ENCODE results near the gene TMEM131. TPM values are rescaled to one million over a fixed set of nuclear protein-coding genes. Genes with fewer than 3 reads are reported as not detected.
"Not testable (repeated sequence)": the region's sequence is repeated elsewhere in the genome, so short reads cannot be mapped to it uniquely, and the experiment has no call there.

TMEM131 gene, protein sequence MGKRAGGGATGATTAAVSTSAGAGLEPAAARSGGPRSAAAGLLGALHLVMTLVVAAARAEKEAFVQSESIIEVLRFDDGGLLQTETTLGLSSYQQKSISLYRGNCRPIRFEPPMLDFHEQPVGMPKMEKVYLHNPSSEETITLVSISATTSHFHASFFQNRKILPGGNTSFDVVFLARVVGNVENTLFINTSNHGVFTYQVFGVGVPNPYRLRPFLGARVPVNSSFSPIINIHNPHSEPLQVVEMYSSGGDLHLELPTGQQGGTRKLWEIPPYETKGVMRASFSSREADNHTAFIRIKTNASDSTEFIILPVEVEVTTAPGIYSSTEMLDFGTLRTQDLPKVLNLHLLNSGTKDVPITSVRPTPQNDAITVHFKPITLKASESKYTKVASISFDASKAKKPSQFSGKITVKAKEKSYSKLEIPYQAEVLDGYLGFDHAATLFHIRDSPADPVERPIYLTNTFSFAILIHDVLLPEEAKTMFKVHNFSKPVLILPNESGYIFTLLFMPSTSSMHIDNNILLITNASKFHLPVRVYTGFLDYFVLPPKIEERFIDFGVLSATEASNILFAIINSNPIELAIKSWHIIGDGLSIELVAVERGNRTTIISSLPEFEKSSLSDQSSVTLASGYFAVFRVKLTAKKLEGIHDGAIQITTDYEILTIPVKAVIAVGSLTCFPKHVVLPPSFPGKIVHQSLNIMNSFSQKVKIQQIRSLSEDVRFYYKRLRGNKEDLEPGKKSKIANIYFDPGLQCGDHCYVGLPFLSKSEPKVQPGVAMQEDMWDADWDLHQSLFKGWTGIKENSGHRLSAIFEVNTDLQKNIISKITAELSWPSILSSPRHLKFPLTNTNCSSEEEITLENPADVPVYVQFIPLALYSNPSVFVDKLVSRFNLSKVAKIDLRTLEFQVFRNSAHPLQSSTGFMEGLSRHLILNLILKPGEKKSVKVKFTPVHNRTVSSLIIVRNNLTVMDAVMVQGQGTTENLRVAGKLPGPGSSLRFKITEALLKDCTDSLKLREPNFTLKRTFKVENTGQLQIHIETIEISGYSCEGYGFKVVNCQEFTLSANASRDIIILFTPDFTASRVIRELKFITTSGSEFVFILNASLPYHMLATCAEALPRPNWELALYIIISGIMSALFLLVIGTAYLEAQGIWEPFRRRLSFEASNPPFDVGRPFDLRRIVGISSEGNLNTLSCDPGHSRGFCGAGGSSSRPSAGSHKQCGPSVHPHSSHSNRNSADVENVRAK (N-terminal part only)
- 34.4 TPM for polyA plus RNA-seq (2013, experiment 1 of 4)
- 37.5 TPM for polyA plus RNA-seq (2013, experiment 2 of 4)
- 28.2 TPM for polyA plus RNA-seq (2013, experiment 3 of 4)
- polyA plus RNA-seq (2013, experiment 4 of 4) = 32.8 TPM

DNA sequence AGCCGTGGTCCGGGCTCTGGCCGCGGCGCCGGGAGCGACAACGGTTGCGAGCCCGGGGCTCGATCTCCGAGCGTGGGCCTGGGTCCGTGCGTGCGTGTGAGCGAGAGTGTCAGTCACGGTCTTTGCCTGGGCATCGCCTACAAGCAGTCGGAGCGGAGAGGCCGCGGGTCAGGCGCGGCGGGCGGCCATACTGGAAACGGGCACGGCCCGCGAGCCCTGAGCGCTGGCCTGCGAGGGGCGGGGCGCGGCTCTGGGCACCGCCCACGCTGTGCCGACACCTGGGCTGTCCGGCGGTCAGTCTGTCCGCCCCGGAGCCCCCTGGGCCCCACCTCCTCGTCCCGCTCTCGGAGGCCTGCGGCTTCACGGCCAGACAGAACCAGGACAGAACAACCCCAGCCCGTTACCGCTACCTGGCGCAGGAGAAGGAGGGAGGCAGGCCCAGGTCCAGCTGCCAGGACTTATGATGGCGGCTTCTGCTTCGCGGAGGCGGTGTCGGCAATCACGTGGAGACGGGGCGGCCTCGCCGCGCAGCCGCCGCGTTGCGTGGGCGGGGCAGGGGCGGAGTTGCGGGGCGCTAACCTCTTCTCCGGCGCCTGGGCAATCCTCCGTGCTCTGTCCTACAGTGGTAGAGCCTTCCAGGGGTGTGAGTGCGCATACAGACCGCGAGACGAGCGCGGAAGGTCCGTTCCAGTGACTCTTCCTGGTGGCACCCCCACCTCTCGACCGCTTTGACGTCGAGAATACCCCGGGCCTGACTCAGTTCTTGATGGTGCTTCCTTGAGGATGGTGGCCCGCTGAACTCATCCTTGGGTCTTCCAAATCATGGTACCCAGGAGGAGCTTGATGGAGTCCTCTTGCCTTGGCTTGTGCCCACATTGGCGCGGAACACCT lies at the start of gene TMEM131:
TSS of gene TMEM131 (minus strand) at position 215 of the 891 bp plus-strand sequence. CDS start 286 bp downstream, outside the sequence.
- Histone ChIP-seq H3K4me1 (ENCODE audit: control insufficient read depth, insufficient read depth, low read length) (peaks cover 13% of the 10 kb centered on the region), H3K27ac (ENCODE audit: insufficient read depth, low read depth, low read length, poor library complexity, severe bottlenecking) (peak within 1 kb of the TSS; percentile 86), H3K36me3 (ENCODE audit: control insufficient read depth, insufficient read depth, low read length) (no peaks in the 10 kb centered on the region), H3K27me3 (ENCODE audit: control insufficient read depth, insufficient read depth, low read length, poor library complexity, severe bottlenecking) (no peaks in the 10 kb centered on the region), H3K4me3 (ENCODE audit: insufficient read depth, low read depth, low read length) (peak within 1 kb of the TSS; percentile 63), H3K9me3 (ENCODE audit: control insufficient read depth, low read length) (no peaks in the 10 kb centered on the region)
- 2 to 3% methylated on average over 88 of the region's 88 CpGs for WGBS, 2 experiments

- H3K9me3 ChIP-seq (ENCODE audit: control insufficient read depth, low read length); H3K4me3 ChIP-seq (ENCODE audit: insufficient read depth, low read depth, low read length); H3K36me3 ChIP-seq (ENCODE audit: control insufficient read depth, insufficient read depth, low read length); H3K27me3 ChIP-seq (ENCODE audit: control insufficient read depth, insufficient read depth, low read length, poor library complexity, severe bottlenecking); H3K27ac ChIP-seq (ENCODE audit: insufficient read depth, low read depth, low read length, poor library complexity, severe bottlenecking); H3K4me1 ChIP-seq (ENCODE audit: control insufficient read depth, insufficient read depth, low read length): not testable (repeated sequence)
- 95 to 99% methylated on average over 2 of the region's 2 CpGs for WGBS, 2 experiments
Observed at GRCh38 chr2:98044730-98045129, 49.0 kb upstream of the TMEM131 start.

DNA sequence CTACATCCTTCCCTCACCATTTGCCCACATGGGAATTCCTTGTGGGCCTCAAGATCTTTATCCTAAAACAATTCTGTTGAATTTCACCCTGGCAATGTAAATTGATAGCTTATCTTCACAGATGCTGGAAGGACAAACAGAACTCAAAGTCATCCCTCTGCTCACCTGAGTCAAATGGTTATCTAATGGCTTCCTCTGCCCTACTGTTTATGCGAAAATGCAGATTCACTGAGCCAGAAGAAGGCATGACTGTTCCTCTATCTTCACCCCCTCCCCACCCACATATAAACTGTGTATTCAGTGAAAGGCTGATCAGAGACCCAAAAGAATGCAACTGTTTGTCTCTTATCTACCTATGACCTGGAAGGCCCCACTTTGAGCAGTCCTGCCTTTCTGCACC lies 47.4 kb upstream of the TMEM131 start:
- Histone ChIP-seq H3K36me3 (ENCODE audit: control insufficient read depth, insufficient read depth, low read length) (no peaks in the 10 kb centered on the region), H3K27me3 (ENCODE audit: control insufficient read depth, insufficient read depth, low read length, poor library complexity, severe bottlenecking) (no peaks in the 10 kb centered on the region), H3K9me3 (ENCODE audit: control insufficient read depth, low read length) (no peaks in the 10 kb centered on the region), H3K4me1 (ENCODE audit: control insufficient read depth, insufficient read depth, low read length) (no peaks in the 10 kb centered on the region), H3K27ac (ENCODE audit: insufficient read depth, low read depth, low read length, poor library complexity, severe bottlenecking) (no peak overlapping the region), H3K4me3 (ENCODE audit: insufficient read depth, low read depth, low read length) (no peak overlapping the region)
- 93 to 100% methylated on average over 1 of the region's 1 CpG for WGBS, 2 experiments

DNA sequence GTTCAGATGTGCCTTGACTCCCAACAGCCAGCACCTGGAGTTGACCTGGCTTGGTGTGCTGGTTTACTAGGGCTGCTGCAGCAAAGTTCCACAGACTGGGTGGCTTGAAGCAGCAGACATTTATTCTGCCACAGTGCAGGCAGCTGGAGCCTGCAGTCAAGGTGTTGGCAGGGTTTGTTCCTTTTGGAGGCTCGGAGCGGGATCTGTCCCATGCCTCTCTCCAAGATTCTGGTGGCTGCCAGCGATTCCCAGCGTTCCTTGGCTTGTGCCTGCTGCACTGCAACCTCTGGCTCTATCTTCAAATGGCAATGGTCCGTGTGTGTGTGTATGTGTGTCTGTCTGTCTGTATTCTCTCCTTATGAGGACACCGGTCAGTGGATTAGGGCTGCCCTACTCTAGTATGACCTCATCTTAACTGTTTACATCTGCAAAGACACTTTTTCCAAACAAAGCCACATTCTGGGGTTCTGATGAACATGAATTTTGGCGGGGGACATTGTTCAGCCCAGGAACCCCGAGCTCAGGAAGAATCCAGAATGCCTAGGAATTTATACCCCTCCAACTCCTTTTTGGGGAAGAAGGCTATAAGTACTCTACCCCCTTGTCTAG lies 44.7 kb upstream of the TMEM131 start:
- Histone ChIP-seq H3K36me3 (ENCODE audit: control insufficient read depth, insufficient read depth, low read length) (no peaks in the 10 kb centered on the region), H3K4me3 (ENCODE audit: insufficient read depth, low read depth, low read length) (no peak overlapping the region), H3K27me3 (ENCODE audit: control insufficient read depth, insufficient read depth, low read length, poor library complexity, severe bottlenecking) (no peaks in the 10 kb centered on the region), H3K27ac (ENCODE audit: insufficient read depth, low read depth, low read length, poor library complexity, severe bottlenecking) (no peak overlapping the region), H3K4me1 (ENCODE audit: control insufficient read depth, insufficient read depth, low read length) (no peaks in the 10 kb centered on the region), H3K9me3 (ENCODE audit: control insufficient read depth, low read length) (no peaks in the 10 kb centered on the region)
- WGBS, 2 experiments = 93 to 95% methylated on average over 8 of the region's 8 CpGs

DNA sequence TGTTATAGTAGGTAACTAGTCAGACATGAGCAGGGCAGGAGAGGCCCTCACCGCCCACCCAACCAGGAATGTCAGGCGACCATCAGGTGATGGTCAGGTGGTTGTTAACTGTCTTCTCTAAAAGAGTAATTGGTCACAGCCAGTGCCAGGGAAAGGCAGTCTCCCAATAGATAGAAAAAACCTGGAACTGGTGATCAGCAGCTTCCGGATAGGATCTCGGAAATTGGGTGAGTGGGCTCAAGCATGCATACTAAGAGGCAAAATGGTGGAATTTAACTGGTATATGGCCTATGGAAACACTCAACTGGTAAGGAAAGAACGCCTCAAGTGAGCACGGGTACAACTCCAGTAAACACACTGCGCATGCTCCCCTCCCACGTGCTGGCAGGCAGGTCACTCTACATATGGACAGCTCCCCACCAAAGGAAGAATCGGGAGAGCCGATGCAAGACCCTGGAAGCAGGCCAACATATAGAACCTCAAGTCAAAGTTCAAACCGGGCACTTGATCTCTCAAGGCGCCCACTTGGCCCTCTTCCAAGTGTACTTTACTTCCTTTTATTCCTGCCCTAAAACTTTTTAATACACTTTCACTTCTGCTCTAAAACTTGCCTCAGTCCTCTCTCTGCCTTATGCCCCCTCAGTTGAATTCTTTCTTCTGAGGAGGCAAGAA lies 43.5 kb upstream of the TMEM131 start:
- no peaks in the 10 kb centered on the region for H3K27me3 ChIP-seq (ENCODE audit: control insufficient read depth, insufficient read depth, low read length, poor library complexity, severe bottlenecking)
- H3K4me3 ChIP-seq (ENCODE audit: insufficient read depth, low read depth, low read length) = no peak overlapping the region
- 94 to 96% methylated on average over 12 of the region's 12 CpGs for WGBS, 2 experiments
- no peaks in the 10 kb centered on the region for H3K36me3 ChIP-seq (ENCODE audit: control insufficient read depth, insufficient read depth, low read length)
- no peaks in the 10 kb centered on the region for H3K9me3 ChIP-seq (ENCODE audit: control insufficient read depth, low read length)
- no peak overlapping the region for H3K27ac ChIP-seq (ENCODE audit: insufficient read depth, low read depth, low read length, poor library complexity, severe bottlenecking)
- H3K4me1 ChIP-seq (ENCODE audit: control insufficient read depth, insufficient read depth, low read length) = no peaks in the 10 kb centered on the region

DNA sequence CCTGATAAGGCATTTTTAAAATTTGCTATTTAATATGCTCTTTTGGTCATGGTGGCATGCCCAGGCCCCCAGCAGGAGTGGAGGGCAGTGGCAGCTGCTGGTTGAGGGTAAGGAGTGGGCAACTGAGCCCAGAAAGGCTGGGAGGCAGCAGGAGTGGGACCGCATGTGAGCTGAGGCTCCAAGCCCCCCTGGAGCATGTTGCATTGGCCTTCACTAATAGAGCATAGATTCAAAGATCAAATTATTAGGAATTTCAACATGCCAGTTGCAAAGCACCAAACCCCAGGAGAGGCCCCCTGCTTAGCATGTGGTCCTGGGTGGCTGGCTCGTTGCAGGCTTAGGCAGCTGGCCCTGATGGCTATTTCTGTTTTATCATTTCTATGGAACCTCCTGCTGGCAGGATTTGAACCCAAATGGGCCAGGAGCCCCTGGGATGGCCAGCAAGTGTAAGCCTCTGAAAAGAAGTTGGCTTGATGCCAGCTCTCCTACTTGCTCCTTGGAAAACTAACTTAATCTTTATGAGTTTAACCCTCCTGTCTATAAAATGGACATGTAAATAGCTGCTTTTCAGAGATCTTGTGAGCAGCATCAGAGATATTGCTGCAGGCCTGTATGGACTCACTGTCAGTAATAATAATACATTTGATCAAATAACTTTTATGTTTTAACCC lies 42.1 kb upstream of the TMEM131 start:
- no peaks in the 10 kb centered on the region for H3K27me3 ChIP-seq (ENCODE audit: control insufficient read depth, insufficient read depth, low read length, poor library complexity, severe bottlenecking)
- no peaks in the 10 kb centered on the region for H3K9me3 ChIP-seq (ENCODE audit: control insufficient read depth, low read length)
- 47 to 49% methylated on average over 2 of the region's 2 CpGs for WGBS, 2 experiments
- H3K36me3 ChIP-seq (ENCODE audit: control insufficient read depth, insufficient read depth, low read length) = no peaks in the 10 kb centered on the region
- H3K4me1 ChIP-seq (ENCODE audit: control insufficient read depth, insufficient read depth, low read length) = no peaks in the 10 kb centered on the region
- H3K27ac ChIP-seq (ENCODE audit: insufficient read depth, low read depth, low read length, poor library complexity, severe bottlenecking) = no peak overlapping the region
- no peak overlapping the region for H3K4me3 ChIP-seq (ENCODE audit: insufficient read depth, low read depth, low read length)

DNA sequence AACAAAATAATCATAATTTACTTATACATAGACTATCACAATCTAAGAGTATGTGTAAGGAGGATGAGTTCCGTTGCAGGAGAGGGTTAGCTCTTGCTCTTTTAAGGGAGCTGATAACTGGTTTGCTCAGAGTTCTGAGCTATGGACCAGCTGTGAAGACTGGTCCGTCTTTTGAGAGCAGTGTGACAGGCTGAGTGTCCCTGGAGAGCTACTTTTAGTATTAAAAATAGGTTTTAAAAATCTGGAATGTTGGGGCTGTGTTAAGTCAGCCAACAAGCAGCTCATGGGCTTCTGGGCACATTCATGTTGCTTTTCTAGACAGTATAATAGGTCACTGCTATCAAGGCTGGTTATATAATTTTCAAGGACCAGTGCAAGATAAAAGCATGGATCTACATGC lies 41.5 kb upstream of the TMEM131 start:
- H3K4me1 ChIP-seq (ENCODE audit: control insufficient read depth, insufficient read depth, low read length) = no peaks in the 10 kb centered on the region
- H3K27me3 ChIP-seq (ENCODE audit: control insufficient read depth, insufficient read depth, low read length, poor library complexity, severe bottlenecking) = no peaks in the 10 kb centered on the region
- no peak overlapping the region for H3K27ac ChIP-seq (ENCODE audit: insufficient read depth, low read depth, low read length, poor library complexity, severe bottlenecking)
- H3K36me3 ChIP-seq (ENCODE audit: control insufficient read depth, insufficient read depth, low read length) = no peaks in the 10 kb centered on the region
- no peaks in the 10 kb centered on the region for H3K9me3 ChIP-seq (ENCODE audit: control insufficient read depth, low read length)
- H3K4me3 ChIP-seq (ENCODE audit: insufficient read depth, low read depth, low read length) = no peak overlapping the region
- WGBS, 2 experiments = 67 to 73% methylated on average over 2 of the region's 2 CpGs

DNA sequence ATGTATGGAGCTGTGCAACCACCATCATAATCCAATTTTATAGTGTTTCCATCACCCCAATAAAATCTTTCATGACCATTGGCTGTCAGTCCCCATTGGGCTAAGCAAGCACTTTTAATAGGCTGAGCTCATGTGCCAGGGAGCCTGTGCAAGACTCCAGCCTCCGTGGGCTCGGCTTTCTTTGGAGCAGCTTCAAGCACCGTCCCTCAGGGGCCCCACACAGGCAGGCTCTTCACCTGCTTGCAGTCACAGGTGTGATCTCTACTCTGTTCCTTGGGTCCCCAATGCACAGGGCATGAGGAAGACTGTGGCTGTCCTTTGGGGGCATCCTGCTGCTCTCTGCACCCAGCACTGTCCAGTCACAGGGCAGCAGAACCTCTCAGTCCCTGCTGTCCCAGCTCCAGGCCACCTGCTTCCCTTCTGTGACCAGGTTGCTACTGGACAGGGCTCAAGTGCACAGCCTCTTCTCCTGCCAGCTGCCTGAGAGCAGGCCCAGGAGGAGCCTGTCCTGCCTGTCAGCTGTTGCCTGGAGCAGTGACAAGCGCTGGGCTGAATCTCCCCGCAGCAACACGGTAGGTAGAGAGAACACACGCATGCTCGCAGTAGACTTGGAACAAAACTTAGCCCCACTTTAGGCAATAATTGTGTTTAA lies 40.7 kb upstream of the TMEM131 start:
- Histone ChIP-seq H3K4me1 (ENCODE audit: control insufficient read depth, insufficient read depth, low read length) (no peaks in the 10 kb centered on the region), H3K27ac (ENCODE audit: insufficient read depth, low read depth, low read length, poor library complexity, severe bottlenecking) (no peak overlapping the region), H3K36me3 (ENCODE audit: control insufficient read depth, insufficient read depth, low read length) (no peaks in the 10 kb centered on the region), H3K4me3 (ENCODE audit: insufficient read depth, low read depth, low read length) (no peak overlapping the region), H3K9me3 (ENCODE audit: control insufficient read depth, low read length) (no peaks in the 10 kb centered on the region), H3K27me3 (ENCODE audit: control insufficient read depth, insufficient read depth, low read length, poor library complexity, severe bottlenecking) (no peaks in the 10 kb centered on the region)
- WGBS, 2 experiments = 90 to 91% methylated on average over 8 of the region's 8 CpGs

Data from ectodermal cell (in vitro differentiated cells).